ENCODE data around the gene LDLRAP1.

- TF ChIP-seq POLR2A (IDR thresholded peaks at IDR 0.05; ENCODE audit: low read depth, low read length) = no peak
- TF ChIP-seq FOS (IDR thresholded peaks at IDR 0.05; ENCODE audit: low read depth, low read length) = no peak
- TF ChIP-seq CTCF (conservative IDR thresholded peaks at IDR 0.05; ENCODE audit: low read depth, low read length) = no peak
- TF ChIP-seq USF2 (IDR thresholded peaks at IDR 0.05; ENCODE audit: low read depth, low read length) = no peak
- no peak for TF ChIP-seq MAZ (IDR thresholded peaks at IDR 0.05; ENCODE audit: borderline replicate concordance, low read depth, low read length)
These were observed 37.5 kb downstream of the LDLRAP1 start for GRCh38 chr1:25580927-25581326.
